ENCODE measurements around the gene MOV10L1. TPM values are rescaled to one million over a fixed set of nuclear protein-coding genes. Genes with fewer than 3 reads are reported as not detected.
"Not testable (repeated sequence)": the region's sequence is repeated elsewhere in the genome, so short reads cannot be mapped to it uniquely, and the experiment has no call there.

Gene MOV10L1
- total RNA-seq, 2 experiments from 2014 or later, result 0.11 TPM; not detected in 1

DNA sequence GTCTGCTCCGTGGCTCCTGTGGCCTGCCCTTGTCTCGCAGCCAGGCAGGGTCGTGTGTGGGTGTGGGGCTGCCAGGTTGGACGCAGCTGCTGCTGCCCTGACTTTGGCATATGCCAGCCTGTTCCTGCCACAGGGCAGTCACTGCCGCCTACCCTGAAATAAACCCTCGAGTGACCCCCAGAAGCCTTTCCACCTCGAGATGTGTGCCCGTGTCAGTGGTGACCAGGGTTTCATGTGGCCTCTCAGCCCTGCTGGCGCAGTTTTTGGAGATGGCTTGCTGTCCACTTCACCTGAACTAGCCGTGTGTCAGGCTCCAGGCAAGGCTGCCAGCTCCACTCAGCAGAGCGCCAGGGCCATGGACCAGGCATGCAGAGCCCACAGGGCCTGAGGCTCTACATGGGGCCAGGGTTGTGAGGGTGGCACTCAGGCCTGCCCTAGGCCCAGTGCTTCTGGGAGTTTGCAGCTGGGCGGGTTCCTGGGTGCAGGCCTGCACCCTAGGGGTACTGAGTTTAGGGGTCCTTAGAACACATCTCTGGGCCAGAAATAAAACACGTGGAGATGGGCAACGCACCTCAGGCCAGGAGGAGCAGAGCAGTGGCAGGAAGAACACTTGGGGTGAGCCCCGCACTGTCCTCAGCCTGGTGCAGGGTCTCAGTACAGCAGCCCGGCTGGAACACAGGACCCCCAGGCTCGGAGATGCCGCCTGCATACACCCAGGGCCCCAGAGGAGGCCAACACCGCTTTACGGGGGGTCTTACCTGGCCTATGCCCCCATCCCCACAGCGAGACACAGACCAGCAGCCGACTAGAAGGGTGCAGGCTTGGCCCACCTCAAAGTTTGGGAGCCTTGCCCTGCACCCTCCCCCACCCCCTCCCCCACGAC is 71.9 kb downstream of the MOV10L1 start:
- Mint-ChIP-seq H3K9me3 (ENCODE audit: low read depth) (no peaks in the 10 kb centered on the region), H3K36me3 (ENCODE audit: low read depth) (no peaks in the 10 kb centered on the region), H3K27me3 (peaks cover 6% of the 10 kb centered on the region), H3K27ac (no peak overlapping the region), H3K4me1 (no peaks in the 10 kb centered on the region), H3K4me3 (no peak overlapping the region)
- ChIA-PET POLR2A (no interaction called here), CTCF (interaction anchor here (0.7 kb wide), 1 partner anchor 13 kb away, joined by 3 read pairs; no protein-coding TSS in a partner anchor)
- intact Hi-C loops (cut with DNase I, micrococcal nuclease), result no loop called here
- DNase-seq (no peak), ATAC-seq (no peak)

DNA sequence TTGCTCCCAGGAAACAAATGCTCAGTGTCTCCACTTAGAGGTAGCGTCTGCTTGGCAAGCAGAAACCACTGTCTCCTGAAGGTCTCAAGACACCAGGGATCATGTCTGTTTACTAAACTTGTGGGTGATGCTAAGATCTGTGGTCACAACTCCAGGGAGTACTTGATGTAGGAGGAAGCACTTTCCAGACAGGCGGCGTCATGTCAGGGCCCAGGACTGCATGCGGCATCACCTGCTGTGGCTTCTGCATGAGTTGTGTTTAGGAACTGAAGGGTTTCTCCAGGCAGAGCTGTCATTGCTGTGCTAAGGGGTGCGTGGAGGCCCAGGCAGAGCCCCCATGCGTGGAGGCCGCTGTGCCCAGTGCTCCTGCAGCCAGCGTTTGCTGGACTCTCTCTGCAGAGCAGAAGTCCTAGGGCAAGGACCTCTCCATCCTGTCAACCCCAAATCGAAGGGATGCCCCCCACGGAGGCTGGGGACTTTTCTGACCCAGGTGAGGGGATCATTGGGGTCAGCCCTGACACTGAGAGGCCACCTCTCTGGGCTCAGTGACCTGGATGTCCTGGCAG is 72.7 kb downstream of the MOV10L1 start:
- H3K4me3 Mint-ChIP-seq, result no peak overlapping the region
- CTCF ChIA-PET, result no interaction called here

DNA sequence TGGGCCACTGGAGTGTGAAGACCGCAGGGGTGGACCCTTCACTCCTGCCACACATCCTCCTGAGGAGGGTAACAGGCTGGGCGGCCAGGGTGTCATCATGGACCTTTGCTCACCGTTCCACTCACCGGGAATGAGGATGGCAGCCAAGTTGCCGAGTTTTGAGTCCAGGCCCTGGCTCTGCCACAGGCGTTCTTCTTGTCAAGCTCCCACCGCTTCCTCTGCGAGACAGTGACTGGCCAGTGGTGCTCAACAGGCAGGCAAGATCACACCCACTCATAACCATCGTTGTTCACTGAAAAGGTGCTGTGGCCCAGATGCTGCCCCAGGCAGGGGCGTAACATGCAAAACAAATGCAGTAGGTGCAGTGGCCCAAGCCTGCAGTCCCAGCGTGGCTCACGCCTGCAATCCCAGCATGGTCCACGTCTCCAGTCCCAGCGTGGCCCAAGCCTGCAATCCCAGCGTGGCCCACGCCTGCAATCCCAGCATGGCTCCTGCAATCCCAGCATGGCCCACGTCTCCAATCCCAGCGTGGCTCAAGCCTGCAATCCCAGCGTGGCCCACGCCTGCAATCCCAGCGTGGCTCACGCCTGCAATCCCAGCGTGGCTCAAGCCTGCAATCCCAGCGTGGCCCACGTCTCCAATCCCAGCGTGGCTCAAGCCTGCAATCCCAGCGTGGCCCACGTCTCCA is 75.8 kb downstream of the MOV10L1 start:
- H3K27me3 Mint-ChIP-seq, result peaks cover 23% of the 10 kb centered on the region
- no peaks in the 10 kb centered on the region for H3K9me3 Mint-ChIP-seq (ENCODE audit: low read depth)
- no peak for ATAC-seq
- no peaks in the 10 kb centered on the region for H3K36me3 Mint-ChIP-seq (ENCODE audit: low read depth)
- POLR2A ChIA-PET, result no interaction called here
- no peak for DNase-seq
- intact Hi-C loops (cut with DNase I, micrococcal nuclease), result no loop called here
- no peak overlapping the region for H3K4me3 Mint-ChIP-seq
- H3K27ac Mint-ChIP-seq, result no peak overlapping the region
- CTCF ChIA-PET, result interaction anchor here (0.8 kb wide), 1 partner anchor 78 kb away, joined by 4 read pairs; no protein-coding TSS in a partner anchor
- H3K4me1 Mint-ChIP-seq, result peaks cover 2% of the 10 kb centered on the region

More for the DNA sequence above, 72.7 kb downstream of the MOV10L1 start:
- no peak for DNase-seq
- POLR2A ChIA-PET, result no interaction called here
- Mint-ChIP-seq H3K27me3 (peaks cover 7% of the 10 kb centered on the region), H3K36me3 (ENCODE audit: low read depth) (no peaks in the 10 kb centered on the region), H3K27ac (no peak overlapping the region), H3K9me3 (ENCODE audit: low read depth) (no peaks in the 10 kb centered on the region), H3K4me1 (no peaks in the 10 kb centered on the region)
- intact Hi-C loops (cut with DNase I, micrococcal nuclease), result no loop called here
- ATAC-seq, result no peak

DNA sequence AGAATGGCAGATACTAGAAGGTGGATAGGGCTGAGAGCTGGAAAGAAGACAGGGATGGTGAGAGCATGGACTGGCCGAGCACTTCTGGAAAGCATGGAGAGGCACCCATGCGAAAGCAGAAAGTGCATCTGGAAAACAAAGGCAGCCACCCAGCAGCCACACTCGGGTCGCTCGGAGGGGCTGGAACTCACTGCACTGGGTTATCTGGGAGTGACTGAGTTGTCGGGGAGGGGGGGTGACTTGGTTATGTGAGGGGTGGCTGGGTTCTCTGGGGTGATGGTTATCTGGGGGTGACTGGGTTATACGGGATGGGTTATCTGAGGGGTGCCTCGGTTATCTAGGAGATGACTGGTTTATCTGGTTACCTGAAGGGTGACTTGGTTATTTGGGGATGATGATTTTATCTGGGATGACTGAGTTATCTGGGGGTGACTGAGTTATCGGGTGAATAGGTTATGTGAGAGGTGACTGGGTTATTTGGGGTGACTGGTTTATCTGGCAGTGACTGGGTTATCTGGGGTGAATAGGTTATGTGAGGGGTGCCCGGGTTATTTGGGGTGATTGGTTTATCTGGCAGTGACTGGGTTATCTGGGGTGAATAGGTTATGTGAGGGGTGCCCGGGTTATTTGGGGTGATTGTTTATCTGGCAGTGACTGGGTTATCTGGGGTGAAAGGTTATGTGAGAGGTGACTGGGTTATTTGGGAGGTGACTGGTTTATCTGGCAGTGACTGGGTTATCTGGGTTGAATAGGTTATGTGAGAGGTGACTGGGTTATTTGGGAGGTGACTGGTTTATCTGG is 78.1 kb downstream of the MOV10L1 start:
- no peak overlapping the region for H3K4me3 Mint-ChIP-seq
- peaks cover 34% of the 10 kb centered on the region for H3K27me3 Mint-ChIP-seq
- no peak for DNase-seq
- no peaks in the 10 kb centered on the region for H3K9me3 Mint-ChIP-seq (ENCODE audit: low read depth)
- ChIA-PET POLR2A (no interaction called here), CTCF (interaction anchor here (0.8 to 1.2 kb wide), 2 partner anchors 9 to 14 kb away, joined by 3 read pairs; no protein-coding TSS in a partner anchor)
- intact Hi-C loops (cut with DNase I, micrococcal nuclease), result no loop called here
- peaks cover 2% of the 10 kb centered on the region for H3K4me1 Mint-ChIP-seq
- H3K27ac Mint-ChIP-seq, result no peak overlapping the region
- no peaks in the 10 kb centered on the region for H3K36me3 Mint-ChIP-seq (ENCODE audit: low read depth)
- no peak for ATAC-seq

DNA sequence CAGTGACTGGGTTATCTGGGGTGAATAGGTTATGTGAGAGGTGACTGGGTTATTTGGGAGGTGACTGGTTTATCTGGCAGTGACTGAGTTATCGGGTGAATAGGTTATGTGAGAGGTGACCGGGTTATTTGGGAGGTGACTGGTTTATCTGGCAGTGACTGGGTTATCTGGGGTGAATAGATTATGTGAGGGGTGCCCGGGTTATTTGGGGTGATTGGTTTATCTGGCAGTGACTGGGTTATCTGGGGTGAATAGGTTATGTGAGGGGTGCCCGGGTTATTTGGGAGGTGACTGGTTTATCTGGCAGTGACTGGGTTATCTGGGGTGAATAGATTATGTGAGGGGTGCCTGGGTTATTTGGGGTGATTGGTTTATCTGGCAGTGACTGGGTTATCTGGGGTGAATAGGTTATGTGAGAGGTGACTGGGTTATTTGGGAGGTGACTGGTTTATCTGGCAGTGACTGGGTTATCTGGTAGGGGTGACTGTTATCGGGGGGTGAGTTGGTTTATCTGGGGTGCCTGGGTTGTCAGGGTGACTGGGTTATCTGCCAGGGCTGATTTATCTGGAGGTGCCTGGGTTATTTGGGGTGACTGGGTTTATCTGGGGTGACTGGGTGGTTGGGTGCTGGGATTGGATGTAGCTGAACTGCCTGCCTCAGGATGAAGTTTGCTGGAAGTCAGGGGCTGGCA is 78.8 kb downstream of the MOV10L1 start:
- POLR2A ChIA-PET; H3K9me3 Mint-ChIP-seq (ENCODE audit: low read depth); CTCF ChIA-PET; ATAC-seq; intact Hi-C loops (cut with DNase I, micrococcal nuclease); H3K36me3 Mint-ChIP-seq (ENCODE audit: low read depth); DNase-seq; H3K4me1 Mint-ChIP-seq: not testable (repeated sequence)
- Mint-ChIP-seq H3K27me3 (peaks cover 34% of the 10 kb centered on the region), H3K4me3 (peak overlapping the region; percentile 36), H3K27ac (peak overlapping the region; percentile 33)

DNA sequence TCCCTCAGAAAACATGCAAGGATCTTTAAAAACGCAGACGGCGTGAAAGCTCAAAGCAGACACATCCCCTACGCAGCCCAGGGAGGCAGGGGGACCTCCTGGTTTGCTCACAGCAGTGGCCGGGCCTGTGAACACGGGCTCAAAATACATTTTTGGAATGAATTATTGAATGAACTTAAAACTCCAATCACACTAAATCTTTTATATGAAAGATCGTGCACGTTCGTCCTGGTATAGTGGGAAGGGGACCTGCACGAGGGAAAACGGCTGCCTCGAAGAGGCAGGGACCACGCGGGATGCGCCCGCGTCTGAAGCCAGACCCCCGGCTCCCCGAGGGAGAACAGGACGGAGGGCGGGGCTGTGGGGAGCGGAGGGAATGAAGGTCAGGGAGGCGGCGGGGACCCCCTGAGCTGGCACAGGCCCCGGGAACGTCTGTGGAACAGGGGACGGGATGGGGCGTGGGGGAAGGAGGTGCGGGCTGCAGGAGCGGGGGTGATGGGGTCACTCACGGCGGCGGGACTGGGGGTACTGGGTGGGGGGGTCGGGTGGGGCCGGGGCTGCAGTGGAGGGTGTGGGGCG is 79.5 kb downstream of the MOV10L1 start:
- Mint-ChIP-seq H3K36me3 (ENCODE audit: low read depth) (no peaks in the 10 kb centered on the region), H3K4me3 (peak overlapping the region; percentile 36), H3K27ac (no peak overlapping the region), H3K27me3 (peaks cover 32% of the 10 kb centered on the region), H3K9me3 (ENCODE audit: low read depth) (no peaks in the 10 kb centered on the region), H3K4me1 (peaks cover 2% of the 10 kb centered on the region)
- ATAC-seq (no peak), DNase-seq (no peak)
- intact Hi-C loops (cut with DNase I, micrococcal nuclease), result no loop called here
- POLR2A ChIA-PET, result no interaction called here
- CTCF ChIA-PET, result no interaction called here

DNA sequence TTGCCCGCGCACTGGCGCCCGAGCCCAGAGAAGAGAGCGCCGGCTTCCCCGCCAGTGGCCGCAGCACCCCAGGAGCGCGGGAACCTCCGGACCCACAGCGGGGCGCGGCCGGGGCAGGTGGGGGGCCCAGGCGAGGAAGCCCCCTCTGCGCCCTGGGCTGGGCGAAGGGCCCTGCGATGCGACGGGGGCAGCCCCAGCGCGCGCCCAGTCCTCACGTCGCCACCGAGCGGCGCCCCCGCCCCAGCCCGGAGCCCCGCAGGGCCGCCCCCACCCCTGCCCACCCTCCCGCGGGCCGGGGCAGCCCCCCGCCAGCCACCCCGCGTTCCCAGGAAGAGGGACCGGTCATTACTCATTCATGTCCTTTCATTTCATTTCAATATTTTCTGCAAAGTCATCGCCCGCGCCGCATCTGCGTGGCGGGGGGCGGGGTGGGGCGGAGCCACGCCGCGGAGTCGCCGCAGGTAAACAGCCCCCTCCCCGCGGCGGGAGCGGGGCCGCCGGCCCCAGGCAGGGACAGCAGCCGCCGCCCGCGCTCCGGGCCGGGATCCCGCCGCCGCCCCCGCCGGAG is 80.1 kb downstream of the MOV10L1 start:
- Mint-ChIP-seq H3K4me3 (peak overlapping the region; percentile 49), H3K4me1 (peaks cover 2% of the 10 kb centered on the region), H3K27ac (no peak overlapping the region), H3K27me3 (peaks cover 30% of the 10 kb centered on the region), H3K9me3 (ENCODE audit: low read depth) (no peaks in the 10 kb centered on the region), H3K36me3 (ENCODE audit: low read depth) (no peaks in the 10 kb centered on the region)
- DNase-seq, result peak; percentile 83
- ATAC-seq, result peak; percentile 83
- ChIA-PET CTCF (no interaction called here), POLR2A (no interaction called here)
- intact Hi-C loops (cut with DNase I, micrococcal nuclease), result loop anchor here in 1 of 2 experiments (1.0 kb wide), 2 partner anchors 15 to 20 kb away; partner anchors contain the start of gene TRABD

DNA sequence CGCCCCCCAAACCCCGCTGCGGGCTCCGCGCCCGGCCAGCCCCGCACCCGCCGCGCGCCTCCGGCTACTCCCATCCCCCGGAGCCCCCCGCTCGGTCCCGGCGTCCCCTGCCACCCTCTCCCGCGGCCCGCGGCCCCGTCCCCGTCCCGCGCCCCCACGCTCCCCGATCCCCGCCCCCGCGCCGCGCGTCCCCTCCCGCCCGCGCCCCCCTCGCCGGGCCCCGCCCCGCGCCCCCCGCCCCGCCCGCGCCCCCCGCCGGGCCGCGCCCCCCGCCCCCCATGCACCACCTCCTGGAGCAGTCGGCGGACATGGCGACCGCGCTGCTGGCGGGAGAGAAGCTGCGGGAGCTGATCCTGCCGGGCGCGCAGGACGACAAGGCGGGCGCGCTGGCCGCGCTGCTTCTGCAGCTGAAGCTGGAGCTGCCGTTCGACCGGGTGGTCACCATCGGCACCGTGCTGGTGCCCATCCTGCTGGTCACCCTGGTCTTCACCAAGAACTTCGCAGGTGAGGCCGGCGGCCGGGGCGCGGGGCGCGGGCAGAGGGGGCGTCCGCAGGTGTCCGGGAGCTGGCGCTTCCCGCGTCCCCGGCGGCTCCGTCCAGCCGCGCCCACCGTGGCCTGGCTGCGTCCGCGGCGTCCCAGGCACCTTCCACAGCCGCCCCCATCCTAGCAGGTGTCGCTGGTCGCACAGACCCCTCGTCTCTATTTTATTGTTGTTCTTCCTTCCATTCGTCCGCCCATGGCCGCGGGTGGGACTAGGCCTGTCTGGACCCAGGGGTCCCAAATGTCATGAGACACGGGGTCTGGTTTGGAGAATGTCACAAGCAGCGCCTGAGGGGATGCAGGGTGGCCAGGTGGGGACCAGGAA is 80.9 kb downstream of the MOV10L1 start, which contains the start of gene PANX2:
TSS of gene PANX2 (plus strand) at position 279 of the 866 bp plus-strand sequence. CDS start at position 279, 0 bp downstream.
- ATAC-seq (no peak), DNase-seq (no peak)
- intact Hi-C loops (cut with DNase I, micrococcal nuclease), result loop anchor here in 1 of 2 experiments (1.0 kb wide), 2 partner anchors 15 to 20 kb away; partner anchors contain the start of gene TRABD
- Mint-ChIP-seq H3K36me3 (ENCODE audit: low read depth) (no peaks in the 10 kb centered on the region), H3K4me3 (peak within 1 kb of the TSS; percentile 64), H3K9me3 (ENCODE audit: low read depth) (no peaks in the 10 kb centered on the region), H3K27ac (no peak within 1 kb of the TSS), H3K27me3 (peaks cover 30% of the 10 kb centered on the region), H3K4me1 (peaks cover 2% of the 10 kb centered on the region)
- POLR2A ChIA-PET, result interaction anchor here (0.6 to 0.9 kb wide), 2 partner anchors 17 to 230 kb away, joined by 3 to 7 read pairs; no protein-coding TSS in a partner anchor
- CTCF ChIA-PET, result interaction anchor here (0.7 to 0.9 kb wide), 2 partner anchors 177 to 491 kb away, joined by 3 read pairs; no protein-coding TSS in a partner anchor

DNA sequence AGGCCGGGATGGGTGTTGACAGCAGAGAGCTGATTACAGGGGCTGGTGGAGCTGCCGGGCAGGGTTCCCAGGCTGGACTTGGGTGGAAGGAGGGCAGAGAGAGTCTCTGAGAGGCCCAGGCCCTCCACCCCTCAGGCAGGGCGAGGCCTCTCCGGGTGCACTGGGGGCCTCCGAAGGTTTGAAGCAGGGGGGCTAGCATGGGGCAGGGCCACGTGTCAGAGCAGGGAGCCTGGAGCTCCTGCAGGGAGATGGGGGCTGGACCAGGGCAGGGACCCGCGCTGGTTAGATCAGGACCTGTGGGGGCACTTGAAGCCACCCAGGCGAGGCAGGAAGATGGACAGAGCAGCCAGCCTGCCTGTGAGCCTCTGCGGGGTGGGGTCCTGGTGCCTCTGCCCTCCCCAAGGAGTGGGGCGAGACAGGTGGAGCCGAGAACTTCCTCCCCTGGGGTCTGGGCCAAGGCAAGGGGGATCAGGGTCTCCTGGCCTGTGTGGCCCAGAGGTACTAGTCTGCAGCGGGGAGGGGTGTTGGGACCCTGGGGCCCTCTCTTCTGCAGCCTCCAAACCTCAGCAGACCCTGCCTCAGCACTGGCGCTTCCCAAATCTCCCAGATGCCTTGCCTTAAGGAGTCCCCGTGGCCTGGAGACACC is 81.6 kb downstream of the MOV10L1 start:
- H3K27me3 Mint-ChIP-seq, result peaks cover 30% of the 10 kb centered on the region
- intact Hi-C loops (cut with DNase I, micrococcal nuclease), result no loop called here
- no peaks in the 10 kb centered on the region for H3K36me3 Mint-ChIP-seq (ENCODE audit: low read depth)
- ATAC-seq (no peak), DNase-seq (no peak)
- ChIA-PET POLR2A (interaction anchor here (0.6 to 0.9 kb wide), 2 partner anchors 16 to 231 kb away, joined by 3 to 7 read pairs; no protein-coding TSS in a partner anchor), CTCF (interaction anchor here (0.5 to 0.9 kb wide), 3 partner anchors 178 to 492 kb away, joined by 3 read pairs; no protein-coding TSS in a partner anchor)
- H3K4me1 Mint-ChIP-seq, result peaks cover 2% of the 10 kb centered on the region
- H3K9me3 Mint-ChIP-seq (ENCODE audit: low read depth), result no peaks in the 10 kb centered on the region
- H3K27ac Mint-ChIP-seq, result no peak overlapping the region
- peak overlapping the region; percentile 64 for H3K4me3 Mint-ChIP-seq

Measured in activated CD4-positive, alpha-beta T cell treated with anti-CD3 and anti-CD28 coated beads for 36 hours (primary cell).